HT1080 (cell line): ENCODE data around the gene RAB11FIP2. TPM values are rescaled to one million over a fixed set of nuclear protein-coding genes. Genes with fewer than 3 reads are reported as not detected.

Experiments
- DNase-seq: peaks from one replicate; pipeline ENCODE4 v3.0.0-alpha.2; 2015; ENCODE audit warnings: low read depth
- total RNA-seq: library from RNA; depleted of rRNA; stranded (reverse); fragments of >200 nt; shearing (Covaris generic); gene quantifications from 2 replicates; pipeline ENCODE4 v1.2.3, GENCODE V29; 2014

RAB11FIP2 gene
- total RNA-seq, 1 experiment from 2014 or later: 12.3 TPM

DNA sequence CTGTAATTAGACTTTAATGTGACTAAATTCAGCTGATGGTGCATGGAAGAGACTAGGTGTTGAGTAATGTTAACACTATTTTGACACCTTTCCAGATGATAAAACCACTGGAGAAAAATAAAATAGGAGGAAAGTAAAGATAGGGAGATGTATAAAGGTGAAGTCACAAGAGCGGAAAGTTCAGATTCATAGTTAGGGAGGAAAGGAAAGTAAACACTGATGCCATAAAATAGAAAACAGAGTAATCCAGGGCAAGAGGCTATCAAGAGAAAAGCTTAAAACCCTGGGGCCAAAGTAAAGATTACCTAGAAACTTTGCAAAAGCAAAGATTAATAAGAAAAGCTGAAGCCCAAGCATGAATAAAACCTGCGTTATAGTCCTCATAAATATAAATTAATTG, 62.8 kb downstream of the RAB11FIP2 start:
- no peak for DNase-seq

DNA sequence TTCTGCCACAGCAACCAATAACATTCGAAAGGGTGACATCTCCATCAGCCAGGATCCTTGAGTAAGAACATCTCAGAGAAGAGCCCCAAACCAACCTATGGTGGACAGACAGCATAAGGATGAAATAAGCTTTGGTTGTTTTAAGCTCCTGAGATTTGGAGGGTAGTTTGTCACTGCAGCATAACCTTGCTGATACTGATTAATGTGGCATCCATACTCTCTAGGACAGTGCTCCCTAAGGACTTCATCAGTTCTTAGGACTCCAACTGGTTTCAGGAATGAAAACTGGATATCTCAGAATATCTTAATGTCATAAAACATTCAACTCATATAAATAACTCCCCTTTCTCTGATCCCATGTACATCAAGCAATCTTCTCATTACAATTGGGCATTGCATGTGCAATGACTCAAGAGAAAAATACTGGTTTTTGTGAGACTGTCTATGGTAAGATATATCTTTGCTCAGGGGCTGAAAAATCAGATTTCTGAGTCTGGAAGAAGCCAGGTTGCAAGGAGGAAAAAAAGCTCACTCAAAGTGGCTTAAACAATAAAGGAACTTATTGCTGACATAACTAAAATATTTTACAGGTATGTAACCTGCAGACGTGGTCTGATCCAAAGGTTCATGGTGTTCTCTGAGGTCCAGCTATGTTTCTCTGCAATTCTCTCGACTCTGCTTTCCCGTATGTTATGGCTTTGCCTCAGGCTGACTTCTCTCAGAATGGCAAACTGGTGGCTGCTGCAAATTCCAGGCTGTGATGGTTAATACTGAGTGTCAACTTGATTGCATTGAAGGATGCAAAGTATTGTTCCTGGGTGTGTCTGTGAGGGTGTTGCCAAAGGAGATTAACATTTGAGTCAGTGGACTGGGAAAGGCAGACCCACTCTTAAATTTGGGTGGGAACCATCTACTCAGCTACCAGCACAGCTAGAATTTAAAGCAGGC, 65.7 kb downstream of the RAB11FIP2 start:
- DNase-seq: no peak

DNA sequence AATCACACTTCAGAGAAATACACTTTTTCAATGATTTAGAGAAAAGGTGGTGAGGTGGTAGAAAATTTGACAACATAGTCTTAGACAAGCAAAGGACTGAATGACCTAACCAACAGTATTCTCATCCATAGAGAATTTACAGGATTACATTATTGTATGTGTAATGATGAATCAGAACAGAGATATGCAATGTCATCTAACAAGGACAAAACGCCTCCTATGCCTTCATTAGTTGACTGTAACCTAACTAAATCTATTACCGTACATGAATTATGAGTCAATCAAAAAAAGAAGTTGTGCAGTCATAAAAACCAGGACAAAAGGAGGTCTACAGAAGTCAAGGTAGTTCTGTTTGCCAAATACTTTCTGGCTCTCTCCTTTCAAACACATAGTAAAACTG, 66.5 kb downstream of the RAB11FIP2 start:
- DNase-seq: peak; percentile 89

DNA sequence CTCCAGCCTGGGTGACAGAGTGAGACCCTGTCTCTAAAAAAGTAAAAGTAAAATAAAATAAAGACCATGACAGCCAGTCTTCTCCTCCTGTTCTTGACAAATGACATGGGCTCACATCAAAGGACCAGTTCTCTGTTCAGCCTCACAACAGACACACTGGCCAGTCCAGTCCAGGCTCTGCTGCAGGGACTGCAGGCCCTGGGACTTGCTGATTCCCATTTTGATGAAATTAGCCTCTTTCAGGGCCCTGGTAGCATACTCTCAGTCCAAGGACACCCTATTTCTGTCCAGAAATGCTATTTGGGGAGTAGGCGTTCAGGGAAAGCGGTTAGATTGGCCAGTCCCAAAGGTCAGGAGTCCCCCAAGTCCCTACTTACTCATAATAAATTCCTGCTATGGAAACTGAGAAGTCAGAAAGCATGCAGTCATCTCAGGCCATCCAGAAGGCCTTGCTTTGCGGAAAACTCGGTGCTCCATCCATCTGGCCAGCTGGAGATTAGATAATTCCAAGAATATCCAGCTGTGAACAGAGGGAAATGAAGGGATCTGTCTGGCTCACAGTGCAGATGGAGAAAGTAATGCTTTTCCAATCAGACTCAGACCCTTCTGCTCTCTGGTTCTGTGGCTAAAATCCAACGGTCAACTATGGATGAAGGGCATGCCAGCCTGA, 74.4 kb downstream of the RAB11FIP2 start:
- DNase-seq: no peak

DNA sequence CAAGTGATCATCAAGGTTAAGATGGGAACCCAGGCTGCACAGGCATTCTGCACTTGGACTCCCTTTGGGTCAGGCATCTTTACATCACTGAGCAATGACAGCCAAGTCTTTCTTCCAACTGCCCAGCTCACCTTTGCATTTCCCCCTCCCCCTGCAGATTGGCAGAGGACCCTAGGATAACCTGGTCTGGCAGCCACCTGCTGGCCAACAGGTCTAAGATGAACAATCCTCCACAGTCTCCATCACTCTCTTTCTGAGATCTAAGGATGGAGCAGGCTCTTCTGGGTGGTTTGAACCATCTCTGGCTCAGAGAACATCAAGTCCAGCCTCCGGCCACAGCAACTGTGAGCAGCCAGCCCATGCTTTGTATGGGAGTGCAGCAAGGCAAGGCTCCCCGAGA, 75.8 kb downstream of the RAB11FIP2 start:
- no peak for DNase-seq

DNA sequence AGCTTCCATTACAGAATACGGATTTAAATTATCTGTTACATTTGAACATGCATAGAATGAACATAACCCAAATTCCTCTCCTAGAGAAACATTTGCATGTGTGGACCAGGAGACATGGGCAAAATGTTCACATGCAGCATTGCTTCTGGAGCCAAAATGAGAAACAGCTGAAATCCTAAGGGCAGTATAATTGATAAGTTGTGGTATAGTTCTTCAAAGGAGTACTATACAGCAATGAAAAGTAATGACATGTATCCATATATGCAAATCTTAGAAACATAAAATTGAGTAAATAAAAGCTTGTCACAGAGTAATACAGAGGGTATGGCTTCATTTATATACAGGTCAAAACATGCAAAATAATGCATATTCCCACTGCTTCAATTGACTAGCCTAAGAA, 77.1 kb downstream of the RAB11FIP2 start:
- DNase-seq: no peak

DNA sequence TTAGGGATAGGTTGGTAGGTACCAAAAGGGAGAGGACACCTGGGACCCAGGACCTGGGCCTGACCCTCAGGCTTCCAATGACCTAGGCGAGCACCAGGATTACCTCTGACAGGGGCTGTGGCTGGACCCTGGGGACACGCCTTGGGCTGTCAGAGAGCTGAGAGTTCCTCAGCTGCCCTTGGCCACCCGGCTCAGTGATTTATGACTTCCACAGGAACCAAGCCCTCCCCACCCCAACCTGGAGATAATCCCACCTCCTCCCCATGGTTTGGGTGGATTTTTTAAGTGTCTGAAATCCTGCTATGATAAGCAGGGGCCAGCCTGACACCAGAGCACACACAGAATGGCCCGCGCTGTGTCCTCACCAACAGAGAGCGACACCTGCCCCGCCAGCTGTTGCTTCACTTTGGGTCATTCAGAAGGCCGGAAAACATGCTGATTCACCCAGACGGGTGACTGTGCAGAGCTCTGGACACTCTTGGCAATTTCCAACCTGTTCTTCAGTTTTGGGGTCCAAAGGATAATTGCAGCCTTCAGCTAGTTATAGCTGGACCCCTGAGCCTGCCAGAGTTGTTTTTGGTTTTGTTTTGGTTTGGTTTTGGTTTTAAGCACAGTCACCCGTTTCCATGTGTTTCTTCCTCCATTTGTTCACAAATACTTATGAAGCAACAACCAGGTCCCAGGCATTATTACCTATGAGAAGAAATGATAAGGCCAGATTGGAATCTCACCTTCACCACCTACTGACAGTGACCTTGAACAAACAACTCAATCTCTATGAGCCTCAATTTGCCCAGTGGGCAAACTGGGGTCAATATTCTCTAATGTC, 78.2 kb downstream of the RAB11FIP2 start:
- peak; percentile 5 for DNase-seq

DNA sequence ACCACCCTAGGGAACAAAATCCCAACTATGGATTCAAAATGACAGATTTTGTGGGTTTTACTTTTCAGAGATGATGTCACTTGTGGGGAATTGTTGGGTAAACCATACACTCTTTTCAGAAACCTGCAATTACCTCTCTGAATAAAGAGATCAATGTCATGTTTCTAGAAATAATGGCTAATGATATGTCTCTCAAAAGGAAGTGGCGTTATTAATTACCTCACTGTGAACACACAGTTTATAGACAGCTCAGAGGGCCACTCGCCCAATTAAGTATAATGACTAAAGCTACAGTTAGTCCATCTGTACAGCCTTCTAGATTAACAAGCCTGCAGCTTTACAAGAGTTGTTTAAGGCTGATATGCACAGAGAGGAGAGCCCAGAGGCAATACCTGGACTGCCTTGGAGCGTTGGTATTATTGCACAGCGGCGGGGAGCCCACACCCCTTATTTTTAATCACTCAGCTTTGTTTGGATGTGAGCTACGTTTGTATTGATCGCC, 79.5 kb downstream of the RAB11FIP2 start:
- no peak for DNase-seq

DNA sequence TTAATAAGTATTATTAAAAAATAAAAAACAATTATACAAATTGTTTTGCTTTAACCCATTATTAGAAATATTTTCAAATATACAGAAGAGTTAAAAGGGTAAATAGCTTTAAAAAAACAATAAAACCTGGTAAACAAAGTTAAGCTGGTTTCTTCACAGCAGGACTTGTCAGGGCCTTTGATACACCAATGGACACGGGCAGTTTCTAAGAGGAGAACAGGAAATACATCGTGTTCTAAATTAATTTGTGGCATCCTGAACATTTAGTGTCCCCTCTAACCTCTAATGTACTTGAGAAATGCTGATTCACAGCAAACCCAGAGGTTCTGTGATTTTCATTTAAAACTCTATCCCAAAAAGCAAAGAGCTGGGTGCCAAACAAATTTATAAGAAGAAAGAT, 80.8 kb downstream of the RAB11FIP2 start:
- DNase-seq: no peak

DNA sequence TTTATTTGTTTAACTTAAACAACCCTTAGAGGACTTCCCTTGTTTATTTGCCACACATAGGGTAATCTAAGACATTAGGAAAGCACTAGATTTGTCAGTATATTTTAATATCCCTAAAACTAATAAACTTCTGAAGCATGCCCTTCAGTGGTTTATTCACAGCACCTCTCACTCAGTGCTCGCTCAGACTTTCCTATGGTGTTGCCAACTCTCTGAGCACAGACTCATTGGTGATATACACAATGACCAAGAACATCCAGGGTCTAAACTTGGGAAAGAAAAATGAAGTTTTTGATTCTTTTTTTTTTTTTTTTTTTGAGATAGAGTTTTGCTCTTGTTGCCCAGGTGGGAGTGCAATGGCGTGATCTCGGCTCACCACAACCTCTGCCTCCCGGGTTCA, 82.2 kb downstream of the RAB11FIP2 start:
- no peak for DNase-seq

DNA sequence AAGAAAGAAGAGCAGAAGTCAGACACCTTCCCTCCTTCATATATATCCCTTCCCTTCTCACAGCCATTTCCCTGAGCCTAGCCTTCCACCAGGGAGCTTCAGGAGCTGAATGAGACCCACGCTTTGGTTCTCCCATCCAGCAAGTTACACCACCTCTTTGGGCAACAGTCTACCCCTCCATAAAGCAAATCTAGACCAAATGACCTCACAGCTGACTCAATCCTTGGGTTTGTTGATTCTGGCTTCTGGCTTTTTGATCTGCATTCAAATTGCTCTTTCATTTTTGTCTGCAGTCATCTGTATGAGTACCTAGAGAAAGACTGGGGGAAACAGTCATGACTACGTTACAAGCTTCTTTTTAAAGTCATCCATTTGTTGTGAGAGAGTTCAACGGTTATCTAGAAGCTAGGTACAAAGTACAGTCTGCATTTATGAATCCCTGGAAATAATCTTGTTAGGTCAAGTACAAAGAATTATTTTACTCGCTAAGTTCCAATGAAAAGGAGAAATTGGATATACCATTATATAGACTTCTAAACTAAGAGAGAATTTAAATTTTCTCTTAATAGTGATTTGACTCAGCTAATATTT, 86.3 kb downstream of the RAB11FIP2 start:
- DNase-seq: peak; percentile 31

DNA sequence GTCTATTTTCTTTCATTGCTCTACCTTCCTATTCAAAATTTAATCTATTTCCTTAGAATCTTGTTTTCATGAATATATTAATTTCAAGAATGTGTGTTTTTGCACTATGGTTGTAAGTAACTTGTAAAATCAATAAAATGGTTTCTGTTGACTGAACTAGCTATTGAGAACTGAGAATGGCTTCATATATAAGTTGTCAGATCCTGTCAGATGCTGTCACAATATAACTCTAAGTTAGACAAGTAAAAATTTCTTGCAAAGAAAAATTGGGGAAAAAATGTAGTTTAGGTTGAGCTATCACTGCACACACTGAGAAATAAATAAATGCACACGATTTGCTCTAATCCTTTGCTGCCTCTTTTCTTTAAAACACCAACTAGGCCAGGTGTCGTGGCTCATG, 89.8 kb downstream of the RAB11FIP2 start:
- no peak for DNase-seq

DNA sequence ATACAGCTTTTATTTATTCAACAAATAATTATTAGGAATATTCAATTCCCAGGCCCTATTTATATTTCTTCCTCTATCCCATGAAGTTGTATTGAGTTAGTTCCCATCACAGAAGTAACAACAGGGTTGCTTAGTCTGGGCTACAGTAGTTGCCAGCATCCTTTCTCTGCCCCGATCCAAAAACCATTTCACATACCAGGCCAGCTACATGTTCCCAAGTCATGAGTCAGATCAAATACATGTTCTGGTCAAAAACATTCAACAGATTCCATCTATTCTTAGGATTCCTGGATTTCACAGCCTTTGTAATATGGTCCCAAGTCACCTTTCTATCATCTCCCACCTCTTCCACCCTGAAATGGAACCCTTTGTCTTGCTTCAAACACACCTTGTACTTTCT, 91.6 kb downstream of the RAB11FIP2 start:
- DNase-seq: no peak
